DMS153 (cell line): ENCODE data around the gene EIF3I.
"Not testable (repeated sequence)": the region's sequence is repeated elsewhere in the genome, so short reads cannot be mapped to it uniquely, and the experiment has no call there.

Experiments
- DNase-seq: peaks from one replicate; lab custom pipeline; 2025; lab: John Stamatoyannopoulos, UW

The EIF3I gene

DNA sequence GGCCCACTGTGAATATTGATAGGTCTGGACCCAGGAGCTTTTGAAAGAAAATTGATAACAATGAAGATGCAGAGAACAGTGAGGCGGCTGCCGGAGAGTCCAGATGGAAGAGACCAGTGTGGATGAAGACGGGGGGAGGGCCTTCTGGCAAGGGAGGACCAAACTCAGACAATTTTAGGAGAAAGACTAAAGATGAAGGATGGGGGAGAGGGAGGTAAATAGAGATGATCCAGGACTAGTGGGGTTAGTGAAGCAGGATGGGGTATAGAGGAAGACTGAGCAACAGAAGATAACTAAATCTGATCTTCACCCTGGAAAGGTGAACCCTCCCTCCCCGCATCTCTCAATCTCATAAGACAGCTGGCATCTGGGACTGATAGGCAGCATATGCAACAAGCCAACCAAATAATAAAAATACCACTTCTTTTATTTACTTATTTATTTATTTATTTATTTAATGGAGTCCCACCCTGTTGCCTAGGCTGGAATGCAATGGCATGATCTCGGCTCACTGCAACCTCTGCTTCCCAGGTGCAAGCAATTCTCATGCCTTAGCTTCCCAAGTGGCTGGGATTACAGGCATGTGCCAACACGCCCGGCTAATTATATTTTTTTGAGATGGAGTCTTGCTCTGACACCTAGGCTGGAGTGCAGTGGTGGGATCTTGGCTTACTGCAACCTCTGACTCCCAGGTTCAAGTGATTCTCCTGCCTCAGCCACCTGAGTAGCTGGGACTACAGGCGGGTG lies 10.5 kb downstream of the EIF3I start:
- no peak for DNase-seq

DNA sequence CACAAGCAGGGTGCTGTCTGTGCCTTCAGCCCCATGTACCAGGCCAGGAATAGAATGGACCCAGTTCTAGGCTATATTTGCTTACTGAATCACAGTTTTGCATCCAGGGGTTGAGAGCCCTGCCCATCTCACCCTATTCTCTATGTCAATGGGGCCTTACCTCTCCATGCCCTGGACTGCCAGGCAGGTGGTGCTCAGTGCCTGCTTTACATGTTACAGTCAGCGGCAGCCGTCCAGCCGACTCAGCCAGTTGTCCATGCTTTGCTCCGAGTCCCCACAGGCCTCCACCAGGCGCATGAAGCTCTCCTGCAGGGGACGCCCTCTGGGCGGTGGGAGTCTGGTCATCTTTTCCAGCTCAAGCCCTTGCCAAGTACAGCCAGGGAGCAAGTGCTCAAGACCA lies 12.6 kb downstream of the EIF3I start:
- no peak for DNase-seq

DNA sequence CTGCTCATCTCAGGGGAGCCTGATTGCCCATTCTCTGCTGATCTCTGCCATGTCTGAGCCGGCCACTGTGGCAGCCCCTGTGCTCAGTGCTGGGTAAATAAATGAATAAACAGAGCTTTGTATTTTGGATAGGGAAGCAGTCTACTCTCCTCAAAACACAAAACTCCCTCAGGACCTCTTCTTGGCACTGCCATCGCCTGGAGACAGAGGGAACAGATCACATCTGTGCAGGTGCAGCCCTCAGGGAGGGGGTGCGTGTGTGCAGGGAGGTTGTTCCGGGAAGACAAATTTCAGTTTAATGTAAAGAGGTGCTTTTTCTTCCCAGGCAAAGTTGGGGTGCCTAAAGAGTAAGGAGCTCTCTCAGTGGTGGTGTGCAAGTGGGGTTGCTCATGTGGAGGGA lies 17.1 kb downstream of the EIF3I start:
- DNase-seq: peak; percentile 73

DNA sequence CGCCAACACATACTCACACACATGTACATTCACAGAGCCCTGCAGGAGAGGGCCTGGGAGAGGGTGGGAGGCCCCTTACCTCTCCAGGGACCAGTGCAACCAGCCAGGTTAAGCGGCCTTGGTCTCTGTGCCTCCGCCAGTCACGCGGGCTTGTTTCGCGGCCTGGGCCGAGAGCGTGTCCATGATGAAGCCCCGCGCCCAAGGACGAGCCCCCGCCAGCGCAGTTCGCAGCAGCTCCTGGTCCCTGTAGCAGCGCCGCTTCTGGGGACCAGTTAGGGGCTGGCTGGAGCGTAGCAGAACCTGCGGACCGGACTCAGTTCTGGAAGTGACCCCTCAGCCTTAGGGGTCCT lies 17.6 kb downstream of the EIF3I start:
- DNase-seq: peak; percentile 60

DNA sequence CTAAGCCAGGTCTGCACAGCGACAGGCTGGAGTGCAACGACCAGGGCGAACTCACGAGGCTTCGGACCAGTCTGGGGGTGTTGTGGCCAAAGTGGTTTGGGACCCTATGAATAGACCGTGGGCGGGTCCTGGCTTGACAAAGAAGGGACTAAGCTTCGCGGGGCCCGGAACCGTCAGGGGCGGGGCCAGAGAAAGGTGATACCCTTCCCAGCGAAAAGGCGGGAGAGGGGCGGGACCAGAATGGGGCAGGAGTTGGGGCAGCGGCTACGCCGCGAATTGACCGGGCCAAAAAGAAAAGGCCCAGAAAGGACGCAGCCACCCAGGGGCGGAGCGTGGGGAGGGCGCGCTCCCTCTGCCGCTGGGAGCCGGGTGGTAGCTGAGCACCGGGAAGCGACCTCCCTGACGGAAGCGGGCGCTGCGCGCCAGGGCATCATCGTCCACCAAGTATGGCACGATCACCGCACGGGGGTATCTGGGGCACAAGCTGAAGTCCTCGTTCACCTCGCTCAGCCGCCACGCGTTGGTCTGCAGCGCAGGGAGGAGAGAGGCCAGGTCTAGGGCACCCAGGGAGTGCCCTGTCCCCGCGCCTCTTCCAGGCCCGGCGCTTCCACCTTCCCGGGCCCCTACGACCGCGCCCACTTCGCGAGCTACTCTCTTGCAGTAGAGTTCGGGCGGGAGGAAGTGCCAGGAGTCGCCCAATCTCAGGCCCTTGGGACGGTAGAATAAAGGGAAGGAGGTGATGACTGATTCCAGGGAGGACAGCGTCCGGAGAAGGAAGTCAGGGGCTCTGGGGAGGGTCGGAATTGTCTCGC lies 18.1 kb downstream of the EIF3I start:
- peak; percentile 97 for DNase-seq

DNA sequence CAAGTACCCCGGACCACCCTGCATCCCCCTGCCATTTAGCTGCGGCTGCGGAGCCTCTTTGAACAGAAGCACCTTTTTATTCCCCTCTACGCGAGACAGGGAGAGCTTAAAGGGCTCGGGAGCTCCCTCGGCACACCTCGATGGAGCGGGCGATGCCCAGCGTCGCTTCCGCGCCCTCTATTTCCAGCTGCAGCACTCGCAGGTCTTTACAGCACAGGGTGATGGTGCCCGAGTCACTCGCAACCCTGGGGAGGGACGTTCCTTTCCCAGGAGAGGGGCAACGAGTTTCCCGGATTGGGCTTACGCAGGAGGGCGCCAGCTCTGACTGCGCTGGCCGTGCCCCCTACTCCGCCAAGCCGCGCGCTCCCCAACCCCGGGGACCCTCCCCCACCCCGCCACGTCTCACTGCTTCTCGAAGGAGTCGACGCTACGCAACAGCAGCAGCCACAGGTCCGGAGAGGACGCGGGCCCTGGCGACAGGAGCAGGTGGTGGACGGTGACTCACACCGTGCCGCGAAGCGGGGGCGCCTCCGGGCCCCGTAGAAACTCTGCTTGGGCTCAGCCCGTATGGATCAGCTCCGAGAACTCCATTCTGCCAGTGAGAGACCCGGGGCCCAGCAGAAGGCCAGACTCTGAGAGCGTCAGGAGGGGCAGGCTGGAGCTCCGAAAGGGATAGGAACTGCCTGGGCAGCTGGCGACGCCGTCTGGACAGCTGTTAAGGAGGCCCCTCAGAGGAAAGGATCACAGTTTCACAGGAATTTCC lies 19.0 kb downstream of the EIF3I start:
- DNase-seq: peak; percentile 77

DNA sequence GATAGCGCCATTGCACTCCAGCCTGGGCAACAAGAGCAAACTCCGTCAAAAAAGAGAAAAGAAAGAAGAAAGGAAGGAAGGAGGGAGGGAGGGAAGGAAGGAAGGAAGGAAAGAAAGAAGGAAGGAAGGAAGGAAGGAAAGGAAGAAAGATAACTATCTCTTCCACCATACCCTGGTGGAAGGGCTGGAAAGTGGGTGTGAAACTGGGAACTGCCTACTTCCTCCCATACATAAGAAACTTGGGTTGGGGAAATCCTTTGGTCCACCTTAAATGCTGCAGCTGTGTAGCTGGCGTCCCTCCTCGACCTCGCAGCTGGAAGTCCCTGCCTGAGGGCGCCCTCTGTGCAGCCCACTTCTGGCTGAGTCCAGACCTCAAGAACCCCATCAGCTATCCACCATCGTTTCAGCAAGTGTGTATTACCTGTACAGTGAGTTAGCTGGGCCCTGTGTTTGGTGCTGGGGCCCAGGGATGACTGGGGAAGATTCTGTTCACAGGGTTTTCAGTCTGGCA lies 20.2 kb downstream of the EIF3I start:
- no peak for DNase-seq

DNA sequence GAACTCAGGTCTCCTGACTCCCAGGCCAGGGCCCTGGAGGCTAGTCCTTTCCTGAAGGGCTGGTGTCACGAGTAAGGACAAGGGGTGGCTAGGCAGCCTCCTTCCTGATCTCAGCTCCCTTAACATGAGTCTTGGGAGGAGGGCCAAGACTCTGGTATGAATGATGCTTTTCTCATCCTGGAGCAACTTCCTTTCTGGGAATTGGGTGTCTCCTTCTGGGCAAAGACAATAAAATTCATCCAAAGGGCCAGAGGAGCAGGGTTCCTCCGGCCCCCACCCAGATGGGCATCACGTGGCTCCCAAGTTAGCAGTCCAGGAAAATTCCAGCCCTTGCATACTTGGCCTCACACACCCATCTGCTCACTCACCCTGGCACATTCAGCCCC lies 24.7 kb downstream of the EIF3I start, which contains the start of gene FAM167B:
TSS of gene FAM167B (plus strand) at position 335 of the 386 bp plus-strand sequence. CDS start 200 bp downstream, outside the sequence.
- no peak for DNase-seq

DNA sequence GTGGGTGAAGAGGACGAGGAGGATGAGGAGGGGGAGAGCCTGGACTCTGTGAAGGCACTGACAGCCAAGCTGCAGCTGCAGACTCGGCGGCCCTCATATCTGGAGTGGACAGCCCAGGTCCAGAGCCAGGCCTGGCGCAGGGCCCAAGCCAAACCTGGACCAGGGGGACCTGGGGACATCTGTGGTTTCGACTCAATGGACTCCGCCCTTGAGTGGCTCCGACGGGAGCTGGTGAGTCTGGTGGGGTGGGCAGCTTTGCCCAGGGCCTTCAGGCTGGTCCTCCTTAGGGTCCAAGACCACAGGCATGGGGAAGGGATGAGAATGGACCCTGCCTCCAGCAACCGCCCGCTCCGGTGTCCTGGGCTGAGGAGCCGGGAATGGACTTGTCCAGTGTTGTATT lies 25.2 kb downstream of the EIF3I start:
- DNase-seq: no peak

DNA sequence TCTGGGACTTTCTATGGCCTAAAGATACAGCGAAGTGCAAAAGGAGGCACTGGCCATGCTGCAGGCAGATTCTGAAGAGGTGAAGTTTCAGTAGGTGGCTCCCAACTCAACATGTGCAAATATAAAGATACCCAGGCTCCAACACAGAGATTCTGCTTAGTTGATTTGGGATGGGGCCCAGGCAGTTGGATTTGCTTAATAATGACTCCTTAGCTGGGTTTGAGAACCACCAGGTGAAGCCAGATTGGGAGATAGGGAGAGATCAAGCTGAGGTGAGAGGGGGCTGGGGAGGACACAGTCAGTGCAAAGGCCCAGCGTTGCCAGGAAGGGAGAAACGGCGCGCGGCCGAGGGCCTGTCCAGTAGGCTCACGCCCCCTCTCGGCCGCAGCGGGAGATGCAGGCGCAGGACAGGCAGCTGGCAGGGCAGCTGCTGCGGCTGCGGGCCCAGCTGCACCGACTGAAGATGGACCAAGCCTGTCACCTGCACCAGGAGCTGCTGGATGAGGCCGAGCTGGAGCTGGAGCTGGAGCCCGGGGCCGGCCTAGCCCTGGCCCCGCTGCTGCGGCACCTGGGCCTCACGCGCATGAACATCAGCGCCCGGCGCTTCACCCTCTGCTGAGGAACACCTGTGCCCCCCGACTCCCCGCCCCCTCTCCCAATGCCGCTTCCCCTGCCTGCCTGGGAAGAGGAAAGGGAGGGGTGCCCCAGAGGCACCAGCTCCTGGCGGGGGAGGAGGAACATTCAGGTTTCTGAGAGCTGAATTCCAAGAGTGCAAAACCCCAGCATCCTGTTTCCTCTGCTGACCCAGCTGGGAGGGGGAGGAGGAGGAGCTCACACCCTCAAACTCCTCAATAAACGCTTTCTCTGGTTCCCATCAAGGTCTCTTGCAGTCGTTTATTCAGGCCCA lies 26.0 kb downstream of the EIF3I start:
- peak; percentile 90 for DNase-seq

DNA sequence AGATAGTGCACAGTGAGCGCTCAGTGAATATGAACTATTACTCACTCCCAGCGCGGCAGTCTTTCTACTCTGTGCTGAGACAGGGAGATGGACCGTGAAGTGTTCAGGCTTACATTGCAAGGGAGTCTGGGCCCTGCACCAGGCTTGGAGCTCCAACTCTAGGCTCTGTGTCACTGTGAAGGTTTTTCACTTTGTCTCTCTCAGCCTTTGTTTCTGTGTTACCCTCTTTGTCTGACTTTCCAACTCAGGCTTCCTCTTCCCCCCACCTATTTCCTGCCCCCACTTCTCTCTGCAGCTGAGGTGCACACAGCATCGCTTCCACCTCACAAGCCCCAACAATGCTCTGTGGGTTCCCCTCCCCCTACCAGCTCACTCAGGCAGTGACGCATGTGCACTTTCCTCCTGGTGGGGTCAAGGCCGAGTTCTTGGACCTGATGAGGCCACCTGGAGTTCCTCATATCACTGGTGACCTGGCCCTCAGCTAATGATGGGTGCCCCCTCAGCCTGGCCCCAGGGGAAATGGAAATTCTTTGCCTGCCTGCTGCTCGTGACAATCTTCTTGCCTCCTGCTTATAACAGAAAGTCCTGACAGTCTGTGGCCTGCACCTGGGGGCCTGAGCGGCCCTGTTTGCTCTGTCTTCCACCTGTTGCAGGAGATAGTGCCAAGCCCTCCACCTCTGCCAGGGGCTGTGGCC lies 27.8 kb downstream of the EIF3I start:
- no peak for DNase-seq

DNA sequence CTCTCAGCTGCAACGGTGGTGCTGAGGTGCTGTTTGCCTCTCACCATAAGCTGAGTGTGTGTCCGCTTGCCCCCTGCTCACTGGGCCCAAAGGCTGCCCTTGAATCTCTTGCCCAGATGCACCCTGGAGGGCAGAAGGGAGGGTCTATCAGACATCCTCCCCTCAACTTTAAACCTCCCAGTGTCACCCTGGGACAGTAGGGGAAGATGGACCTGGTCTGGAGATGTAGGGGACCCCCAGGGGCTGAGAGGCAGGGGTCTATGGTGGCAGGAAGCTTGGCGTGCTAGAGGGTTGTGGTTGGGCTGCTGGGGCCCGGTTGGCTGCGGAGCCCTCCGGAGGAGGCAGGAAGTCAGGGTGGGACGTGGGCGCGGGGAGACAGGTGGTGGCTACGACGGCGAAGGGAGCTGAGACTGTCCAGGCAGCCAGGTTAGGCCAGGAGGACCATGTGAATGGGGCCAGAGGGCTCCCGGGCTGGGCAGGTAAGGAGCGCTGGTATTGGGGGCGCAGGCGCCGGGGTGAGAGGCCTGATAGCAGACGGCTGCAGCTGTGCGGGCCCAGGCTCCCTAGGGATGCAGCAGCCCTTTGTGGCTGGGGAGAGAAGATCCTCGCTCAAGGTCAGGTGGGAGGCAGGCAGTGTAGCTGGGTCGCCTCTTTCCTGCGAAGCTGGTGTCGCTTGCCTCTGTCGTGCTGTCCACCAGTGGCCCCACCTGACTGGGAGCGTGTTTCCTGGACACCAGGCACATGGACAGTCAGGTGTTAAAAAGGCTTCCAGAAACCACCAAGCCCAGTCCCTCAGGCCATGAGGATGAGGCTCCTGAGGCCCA lies 28.9 kb downstream of the EIF3I start, which contains the start of gene LCK:
TSS of gene LCK (plus strand) at position 373 of the 824 bp plus-strand sequence. CDS start 23,065 bp downstream, outside the sequence.
- no peak for DNase-seq

DNA sequence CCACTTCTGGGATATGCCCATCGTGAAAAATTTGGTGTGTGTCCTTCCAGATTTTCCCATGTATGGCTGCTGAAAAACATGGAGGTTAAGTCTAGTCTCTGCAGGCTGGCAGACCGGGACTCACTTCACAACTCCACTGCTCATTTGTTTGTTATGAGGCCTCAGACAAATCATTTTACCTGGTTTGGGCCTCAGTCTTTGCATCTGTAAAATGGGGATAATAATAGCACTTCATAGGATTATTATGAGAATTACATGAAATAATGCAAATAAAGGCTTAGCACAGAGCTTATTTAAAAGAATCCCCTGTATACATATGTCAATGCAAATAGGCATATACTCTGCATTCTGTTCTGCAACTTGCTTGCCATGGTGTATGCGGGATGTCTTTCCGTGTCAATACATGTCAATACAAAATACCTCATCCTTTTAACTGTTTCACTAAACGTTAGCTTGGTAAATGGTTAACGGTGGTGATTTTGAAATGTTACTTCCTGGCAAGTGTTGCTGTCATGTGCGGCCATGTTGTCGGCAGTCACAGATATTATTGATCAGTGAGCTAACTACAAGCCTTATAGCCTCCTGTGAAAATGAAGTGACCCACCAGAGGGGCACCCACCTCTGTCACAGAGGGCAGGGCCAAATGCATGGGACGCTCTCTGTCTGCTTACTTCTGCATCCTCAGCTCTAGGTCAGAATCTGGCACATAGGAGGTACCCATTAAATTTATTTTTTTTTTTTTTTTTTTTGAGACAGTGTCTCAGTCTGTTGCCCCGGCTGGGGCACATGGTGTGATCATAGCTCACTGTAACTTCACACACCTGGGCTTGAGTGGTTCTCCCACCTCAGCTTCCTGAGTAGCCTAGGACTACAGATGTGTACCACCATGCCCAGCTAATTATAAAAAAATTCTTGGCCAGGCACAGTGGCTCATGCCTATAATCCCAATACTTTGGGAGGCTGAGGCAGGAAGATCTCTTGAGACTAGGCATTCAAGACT lies 33.2 kb downstream of the EIF3I start:
- DNase-seq: no peak

DNA sequence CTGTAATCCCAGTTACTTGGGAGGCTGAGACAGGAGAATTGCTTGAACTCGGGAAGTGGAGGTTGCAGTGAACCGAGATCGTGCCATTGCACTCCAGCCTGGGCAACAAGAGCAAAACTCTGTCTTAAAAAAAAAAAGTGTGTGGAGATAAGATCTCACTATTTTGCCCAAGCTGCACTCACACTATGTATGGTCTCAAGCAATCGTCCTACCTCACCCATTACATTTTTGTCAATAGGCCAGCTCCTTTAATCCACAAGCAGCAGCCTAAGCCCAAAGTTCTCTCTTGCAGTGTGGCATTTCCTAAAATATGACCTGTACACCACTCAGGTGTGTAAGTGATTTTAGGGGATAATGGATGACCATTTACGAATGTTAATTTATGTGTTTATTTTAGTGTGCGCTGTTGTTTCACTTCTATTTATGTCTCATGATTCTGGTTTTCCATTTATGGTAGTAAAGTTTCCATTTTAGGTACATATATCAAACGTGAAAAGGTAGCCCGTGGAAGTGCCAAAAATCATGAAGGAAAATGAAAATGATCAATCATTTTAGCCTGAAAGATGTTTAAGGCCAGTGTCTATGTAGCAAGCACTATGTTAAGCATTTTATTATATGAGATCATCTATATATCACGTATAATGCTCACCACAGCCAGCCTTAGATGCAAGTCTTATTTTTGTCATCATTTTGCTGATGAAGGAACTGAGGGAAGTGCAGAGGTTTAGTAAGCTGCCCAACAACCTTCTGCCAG lies 34.4 kb downstream of the EIF3I start:
- no peak for DNase-seq

DNA sequence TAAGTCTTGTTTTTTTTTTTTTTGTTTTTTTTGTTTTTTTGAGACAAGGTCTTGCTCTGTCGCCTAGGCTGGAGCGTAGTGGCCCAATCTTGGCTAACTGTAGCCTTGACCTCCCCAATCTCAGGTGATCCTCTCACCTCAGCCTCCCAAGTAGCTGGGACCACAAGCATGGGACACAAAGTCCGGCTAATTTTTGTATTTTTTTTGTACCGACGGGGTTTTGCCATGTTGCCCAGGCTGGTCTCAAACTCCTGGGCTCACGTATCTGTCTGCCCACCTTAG lies 35.0 kb downstream of the EIF3I start:
- DNase-seq: no peak

DNA sequence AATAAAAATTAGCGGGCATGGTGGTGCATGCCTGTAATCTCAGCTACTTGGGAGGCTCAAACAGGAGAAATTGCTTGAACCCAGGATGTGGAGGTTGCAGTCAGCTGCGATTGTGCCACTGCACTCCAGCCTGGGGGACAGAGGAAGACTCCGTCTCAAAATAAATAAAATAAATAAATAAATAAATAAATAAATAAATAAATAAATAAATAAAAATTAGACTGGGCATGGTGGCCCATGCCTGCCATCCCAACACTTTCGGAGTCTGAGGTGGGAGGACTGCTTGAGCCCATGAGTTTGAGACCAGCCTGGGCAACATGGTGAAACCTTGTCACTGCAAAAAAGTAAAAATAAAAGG lies 41.0 kb downstream of the EIF3I start:
- not testable (repeated sequence) for DNase-seq

DNA sequence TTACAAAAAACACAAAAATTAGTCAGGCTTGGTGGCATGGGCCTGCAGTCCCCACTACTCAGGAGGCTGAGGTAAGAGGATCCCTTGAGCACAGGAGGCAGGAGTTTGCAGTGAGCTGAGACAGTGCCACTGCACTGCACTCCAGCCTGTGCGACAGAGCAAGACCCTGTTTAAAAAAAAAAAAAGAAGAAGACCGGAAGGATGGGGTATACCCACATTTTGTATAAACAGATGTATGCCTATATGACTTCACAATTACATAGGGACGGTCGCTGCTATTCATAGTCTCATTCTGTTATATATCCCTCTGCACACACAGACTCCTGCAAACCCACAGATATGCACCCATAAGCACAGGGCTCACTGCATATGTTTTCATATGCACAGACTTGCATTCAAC lies 41.5 kb downstream of the EIF3I start:
- no peak for DNase-seq

DNA sequence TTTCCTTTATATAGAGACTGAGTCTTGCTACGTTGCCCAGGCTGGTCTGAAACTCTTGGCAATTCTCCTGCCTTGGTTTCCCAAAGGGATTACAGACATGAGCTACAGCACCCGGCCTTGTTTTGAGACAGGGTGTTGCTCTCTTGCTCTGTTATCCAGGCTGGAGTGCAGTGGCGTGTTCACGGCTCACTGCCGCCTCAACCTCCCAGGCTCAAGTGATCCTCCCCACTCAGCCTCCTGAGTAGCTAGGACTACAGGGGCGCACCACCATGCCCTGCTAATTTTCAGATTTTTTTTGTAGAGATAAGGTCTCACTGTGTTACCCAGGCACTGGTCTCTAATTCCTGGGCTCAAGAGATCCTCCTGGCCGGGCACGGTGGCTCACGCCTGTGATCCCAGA lies 43.6 kb downstream of the EIF3I start:
- no peak for DNase-seq
